HG03460 (cell line): ENCODE measurements around the gene MEIOSIN.

Source experiments
- ATAC-seq: cut with Tn5 transposase; IDR thresholded peaks from one replicate; pipeline ENCODE4 v1.9.1; 2021; ENCODE audit not compliant: unreplicated experiment

Gene MEIOSIN

DNA sequence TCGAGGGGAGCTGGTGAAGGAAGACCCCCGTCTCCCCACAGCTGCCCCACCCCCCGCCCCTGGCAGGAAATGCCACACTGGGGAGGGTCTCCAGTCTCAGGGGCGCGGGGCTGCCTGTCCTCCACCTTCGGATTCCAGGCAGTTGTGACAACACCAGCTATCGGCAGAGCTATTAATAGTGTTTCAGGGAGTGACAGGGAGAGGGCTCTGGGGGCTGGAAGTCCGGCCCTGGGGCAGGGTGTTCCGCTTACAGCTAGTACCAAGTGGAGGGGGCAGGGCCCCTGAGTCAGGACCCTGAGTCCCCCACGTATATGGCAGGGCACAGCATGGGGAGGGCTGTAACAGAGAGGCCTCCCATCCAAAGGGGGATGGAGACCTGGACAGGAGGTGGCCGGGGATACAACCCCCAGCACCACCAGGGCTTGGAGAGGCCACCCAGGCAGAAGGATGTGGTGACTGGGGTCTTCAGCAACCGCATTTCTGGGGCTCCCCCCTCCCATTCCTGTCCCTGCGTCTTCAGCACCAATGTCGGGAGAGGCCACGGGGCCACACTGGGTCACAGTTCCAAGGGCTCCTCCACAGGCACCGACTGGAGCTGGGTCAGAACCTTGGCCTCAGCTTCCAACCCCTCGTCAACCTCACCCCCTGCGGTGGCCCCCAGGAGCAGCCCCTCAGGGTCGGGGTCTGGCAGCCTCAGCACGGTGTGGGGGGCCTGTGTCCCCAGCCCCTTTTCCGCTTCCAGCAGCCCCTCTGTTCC is 31.9 kb downstream of the MEIOSIN start:
- no peak for ATAC-seq

DNA sequence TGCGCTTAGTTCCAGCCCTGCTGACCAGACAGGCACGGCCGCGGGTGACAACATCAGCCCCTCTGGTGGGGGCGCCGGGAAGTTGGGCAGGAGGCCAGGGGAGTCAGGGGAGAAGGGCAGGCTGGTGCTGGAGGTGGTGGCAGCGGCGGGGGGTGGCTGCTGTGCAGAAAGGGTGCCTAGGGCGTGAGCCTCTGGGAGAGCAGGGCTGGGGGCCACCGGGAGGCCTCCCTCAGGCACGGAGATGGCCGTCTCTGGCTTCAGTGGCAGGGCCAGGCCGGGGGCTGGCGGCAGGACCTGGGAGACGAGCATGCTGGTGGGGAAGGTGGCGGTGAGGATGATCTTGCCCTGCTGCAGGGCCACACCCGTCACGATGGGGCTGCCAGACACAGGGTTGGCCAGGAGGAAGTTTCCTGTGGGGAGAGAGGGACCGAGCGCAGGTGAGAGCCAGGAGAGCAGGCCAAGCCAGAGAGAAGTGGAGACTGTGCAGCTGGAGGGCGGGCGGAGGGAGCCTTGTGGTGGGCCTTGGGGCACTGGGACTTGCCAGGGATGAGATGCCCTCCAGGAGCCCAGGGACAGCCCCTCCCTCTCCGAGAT is 32.6 kb downstream of the MEIOSIN start:
- no peak for ATAC-seq

DNA sequence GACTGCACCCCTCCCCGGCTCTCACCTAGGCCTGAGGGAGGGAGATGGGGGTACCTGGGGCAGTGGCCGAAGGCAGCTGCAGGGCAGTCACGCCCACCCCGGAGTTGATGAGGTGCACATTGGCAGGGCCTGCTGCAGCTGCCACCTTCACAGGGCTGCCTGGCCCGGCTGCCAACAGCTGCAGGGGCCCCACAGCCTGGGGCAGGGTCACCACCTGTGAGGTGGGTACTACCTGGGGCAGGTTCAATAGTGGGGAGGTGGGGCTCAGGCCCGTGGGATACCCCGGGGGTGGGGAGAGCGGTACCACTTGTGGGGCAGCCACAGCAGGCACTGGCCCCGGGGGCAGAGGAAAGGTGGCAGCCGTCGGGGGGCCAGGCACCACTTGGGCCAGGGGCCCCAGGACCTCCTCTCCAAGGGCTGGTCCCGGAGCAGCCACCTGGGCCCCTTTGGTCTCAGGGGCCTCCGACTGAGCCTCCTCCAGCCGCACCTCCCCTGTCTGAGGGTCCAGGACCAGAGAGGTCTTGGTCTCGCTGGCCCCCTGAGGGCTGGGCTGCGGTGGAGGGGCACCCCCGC is 33.1 kb downstream of the MEIOSIN start:
- ATAC-seq: no peak

DNA sequence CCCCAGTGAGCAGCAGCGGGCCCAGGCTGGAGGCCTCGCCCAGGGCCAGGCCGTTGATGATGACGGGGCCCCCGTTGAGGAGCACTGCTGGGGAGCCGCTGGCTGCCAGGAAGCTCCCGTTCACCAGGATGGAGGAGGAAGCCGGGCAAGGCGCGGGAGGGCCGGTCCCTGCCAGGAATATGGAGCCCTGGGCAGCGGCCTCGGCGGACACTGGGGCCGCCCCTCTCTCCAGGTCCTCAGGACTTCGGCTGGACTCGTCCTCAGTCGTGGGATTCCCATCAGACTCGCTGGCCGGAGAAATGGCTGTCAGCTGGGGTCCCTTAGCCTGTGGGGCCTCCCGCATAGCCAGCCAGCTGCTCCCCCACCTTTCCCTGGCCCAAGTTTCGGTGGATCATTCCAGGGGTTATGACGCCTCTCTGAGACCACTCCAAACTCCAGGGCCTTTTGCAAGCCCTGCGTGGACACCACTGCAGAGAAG is 33.7 kb downstream of the MEIOSIN start:
- no peak for ATAC-seq

DNA sequence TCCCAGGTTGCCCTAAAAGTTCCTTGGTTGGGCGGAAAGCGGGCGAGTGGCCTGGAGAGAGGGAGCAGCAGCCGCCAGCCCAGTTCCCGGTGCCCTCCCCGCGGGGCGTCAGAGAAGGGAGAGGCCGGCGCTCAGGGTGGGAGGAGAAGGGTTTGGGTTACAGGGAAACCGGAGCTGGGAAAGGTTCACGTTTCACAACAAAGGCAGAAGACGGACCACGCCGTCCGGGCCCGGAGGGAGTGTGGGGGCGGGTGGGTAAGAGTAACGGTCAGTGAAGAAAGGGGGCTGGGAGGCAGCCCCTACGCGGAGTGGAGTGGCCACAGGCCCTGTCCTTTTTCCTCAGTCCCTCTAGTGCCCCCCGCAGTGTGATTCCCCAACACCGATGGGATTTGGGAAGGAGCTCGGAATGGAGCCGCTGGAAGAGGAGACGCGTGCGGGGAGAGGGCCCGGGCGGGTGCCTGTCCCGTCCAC is 34.2 kb downstream of the MEIOSIN start:
- no peak for ATAC-seq

DNA sequence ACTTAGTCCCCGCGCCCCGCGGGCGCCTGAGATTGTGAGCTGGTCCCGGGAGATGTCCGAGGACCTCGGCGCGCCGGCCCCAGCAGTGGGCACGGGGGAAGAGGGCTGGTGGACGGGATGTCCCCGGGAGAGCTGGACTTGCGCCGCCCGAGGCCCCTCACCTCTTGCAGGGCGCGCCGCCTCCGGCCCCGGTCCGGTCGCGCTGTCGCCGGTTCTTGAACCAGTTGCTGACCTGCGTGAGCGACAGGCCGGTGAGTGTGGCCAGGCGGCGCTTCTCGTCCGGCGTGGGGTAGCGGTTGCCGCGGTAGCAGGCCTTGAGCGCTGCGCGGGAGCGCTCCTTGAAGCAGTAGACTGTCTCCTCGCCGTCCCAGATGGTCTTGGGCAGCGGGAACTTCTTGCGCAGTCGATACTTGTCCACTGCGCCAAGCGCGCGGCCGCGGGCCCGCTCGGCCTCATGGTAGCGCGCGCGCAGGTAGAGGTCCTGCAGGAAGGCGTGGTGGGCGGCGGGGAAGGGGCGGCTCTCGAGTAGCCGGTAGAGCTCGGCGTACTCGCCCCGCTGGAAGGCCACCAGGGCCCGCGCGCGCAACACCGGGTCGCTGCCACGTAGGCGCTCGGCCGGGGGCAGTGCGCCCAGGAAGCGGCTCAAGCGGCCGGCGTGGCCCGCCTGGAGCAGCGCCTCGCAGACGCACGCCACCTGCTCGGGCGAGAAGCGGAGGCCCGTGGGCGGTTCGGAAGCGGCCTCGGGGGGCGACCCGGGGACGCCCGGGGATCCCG is 34.8 kb downstream of the MEIOSIN start:
- ATAC-seq: no peak

DNA sequence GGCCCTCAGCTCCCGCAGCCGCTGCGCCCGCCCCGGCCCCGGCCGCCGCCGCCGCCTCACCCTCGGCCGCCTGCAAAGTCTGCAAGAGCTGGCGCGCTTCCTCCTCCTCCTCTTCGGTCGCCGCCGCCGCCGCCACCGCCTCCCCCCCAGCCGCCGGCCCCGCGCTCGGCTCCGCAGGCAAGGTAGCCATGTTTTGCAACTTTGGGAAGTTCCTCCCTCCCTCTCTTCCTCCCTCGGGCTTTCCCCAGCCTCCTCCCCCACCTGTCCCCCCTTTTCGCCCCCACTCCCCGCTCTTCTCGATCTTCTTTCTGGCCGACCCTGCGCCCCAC is 35.4 kb downstream of the MEIOSIN start:
- ATAC-seq: no peak

DNA sequence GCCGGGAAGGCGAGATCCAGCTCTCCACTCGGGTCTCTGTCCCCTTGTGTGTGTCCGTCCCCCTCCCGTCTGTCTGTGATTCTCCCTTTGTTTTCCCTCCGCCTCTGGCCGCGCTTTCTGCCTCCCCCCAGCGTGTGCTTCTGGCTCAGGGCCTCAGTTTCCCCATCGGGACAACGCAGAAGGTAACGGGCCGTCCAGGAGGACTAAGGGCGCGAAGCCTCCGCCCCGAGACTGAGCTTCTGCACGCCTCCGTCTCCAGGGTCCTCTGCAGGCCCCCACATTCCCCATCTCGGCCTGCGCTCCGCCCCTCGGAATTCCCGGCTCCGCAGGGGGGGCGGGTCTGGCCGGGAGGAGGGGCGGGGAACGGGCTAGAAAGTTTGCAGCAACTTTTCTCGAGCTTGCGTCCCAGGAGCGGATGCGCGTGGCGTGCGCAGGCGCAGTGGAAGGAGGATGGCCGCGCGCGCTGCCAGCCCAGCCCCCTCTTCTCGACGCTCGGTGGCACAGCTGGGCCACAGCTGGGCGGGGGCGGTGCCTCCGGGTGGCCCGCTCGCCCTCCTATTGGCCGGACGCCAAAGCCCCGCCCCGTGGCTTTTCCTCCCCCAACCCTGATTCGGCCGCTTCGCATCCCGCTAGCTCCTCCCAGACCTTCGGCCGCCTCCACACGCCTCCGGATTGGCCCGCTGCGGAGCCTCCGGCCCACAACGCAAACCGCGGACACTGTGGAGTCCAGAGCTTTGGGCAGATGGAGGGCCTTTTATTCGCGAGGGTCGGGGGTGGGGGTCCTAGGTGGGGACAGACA is 35.9 kb downstream of the MEIOSIN start, which contains the start of gene SIX5:
Gene SIX5 (minus strand): TSS at position 269 of the 799 bp plus-strand sequence. CDS start 408 bp downstream, outside the sequence.
- ATAC-seq: peak; percentile 45

DNA sequence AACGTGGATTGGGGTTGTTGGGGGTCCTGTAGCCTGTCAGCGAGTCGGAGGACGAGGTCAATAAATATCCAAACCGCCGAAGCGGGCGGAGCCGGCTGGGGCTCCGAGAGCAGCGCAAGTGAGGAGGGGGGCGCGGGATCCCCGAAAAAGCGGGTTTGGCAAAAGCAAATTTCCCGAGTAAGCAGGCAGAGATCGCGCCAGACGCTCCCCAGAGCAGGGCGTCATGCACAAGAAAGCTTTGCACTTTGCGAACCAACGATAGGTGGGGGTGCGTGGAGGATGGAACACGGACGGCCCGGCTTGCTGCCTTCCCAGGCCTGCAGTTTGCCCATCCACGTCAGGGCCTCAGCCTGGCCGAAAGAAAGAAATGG is 36.6 kb downstream of the MEIOSIN start:
- no peak for ATAC-seq

DNA sequence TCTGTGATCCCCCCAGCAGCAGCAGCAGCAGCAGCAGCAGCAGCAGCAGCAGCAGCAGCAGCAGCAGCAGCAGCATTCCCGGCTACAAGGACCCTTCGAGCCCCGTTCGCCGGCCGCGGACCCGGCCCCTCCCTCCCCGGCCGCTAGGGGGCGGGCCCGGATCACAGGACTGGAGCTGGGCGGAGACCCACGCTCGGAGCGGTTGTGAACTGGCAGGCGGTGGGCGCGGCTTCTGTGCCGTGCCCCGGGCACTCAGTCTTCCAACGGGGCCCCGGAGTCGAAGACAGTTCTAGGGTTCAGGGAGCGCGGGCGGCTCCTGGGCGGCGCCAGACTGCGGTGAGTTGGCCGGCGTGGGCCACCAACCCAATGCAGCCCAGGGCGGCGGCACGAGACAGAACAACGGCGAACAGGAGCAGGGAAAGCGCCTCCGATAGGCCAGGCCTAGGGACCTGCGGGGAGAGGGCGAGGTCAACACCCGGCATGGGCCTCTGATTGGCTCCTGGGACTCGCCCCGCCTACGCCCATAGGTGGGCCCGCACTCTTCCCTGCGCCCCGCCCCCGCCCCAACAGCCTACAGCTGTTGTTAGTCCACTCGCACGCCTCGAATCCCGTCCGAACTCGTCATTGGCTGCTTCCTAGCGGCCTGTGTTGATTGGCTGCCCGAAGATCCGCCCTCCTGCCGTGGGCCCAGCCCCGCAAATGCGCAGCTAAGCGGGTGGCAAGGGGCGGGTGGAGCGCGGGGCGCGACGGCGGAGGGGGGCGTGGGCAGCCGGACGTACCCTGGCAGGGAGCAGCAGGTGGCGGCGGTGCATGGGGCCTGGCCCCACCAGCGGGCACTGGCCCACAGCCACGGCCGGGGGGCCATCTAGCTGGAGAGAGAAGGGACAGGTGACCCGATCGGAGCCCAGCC is 37.2 kb downstream of the MEIOSIN start:
- ATAC-seq: peak; percentile 44

DNA sequence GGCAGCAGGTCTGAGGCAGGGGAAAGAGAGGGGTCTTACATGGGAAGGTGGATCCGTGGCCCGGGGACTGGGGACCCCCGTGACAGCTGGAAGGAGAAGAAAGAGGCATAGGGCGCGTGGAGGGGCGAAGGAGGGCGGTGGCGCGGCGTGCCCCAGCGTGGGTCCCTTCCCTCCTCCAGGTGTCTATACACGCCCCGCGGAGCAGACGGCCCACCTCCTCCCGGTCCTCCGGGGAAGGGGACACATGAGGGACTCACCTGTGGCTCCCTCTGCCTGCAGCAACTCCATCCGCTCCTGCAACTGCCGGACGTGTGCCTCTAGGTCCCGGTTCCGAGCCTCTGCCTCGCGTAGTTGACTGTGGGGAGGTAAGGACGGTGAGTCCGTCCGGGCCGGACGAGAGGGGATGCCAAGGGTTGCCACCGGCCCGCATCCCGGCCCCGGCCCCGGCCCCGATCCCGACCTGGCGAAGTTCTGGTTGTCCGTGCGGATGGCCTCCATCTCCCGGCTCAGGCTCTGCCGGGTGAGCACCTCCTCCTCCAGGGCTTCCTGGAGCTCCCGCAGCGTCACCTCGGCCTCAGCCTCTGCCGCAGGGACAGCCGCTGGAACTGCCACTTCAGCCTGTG is 38.2 kb downstream of the MEIOSIN start:
- no peak for ATAC-seq

DNA sequence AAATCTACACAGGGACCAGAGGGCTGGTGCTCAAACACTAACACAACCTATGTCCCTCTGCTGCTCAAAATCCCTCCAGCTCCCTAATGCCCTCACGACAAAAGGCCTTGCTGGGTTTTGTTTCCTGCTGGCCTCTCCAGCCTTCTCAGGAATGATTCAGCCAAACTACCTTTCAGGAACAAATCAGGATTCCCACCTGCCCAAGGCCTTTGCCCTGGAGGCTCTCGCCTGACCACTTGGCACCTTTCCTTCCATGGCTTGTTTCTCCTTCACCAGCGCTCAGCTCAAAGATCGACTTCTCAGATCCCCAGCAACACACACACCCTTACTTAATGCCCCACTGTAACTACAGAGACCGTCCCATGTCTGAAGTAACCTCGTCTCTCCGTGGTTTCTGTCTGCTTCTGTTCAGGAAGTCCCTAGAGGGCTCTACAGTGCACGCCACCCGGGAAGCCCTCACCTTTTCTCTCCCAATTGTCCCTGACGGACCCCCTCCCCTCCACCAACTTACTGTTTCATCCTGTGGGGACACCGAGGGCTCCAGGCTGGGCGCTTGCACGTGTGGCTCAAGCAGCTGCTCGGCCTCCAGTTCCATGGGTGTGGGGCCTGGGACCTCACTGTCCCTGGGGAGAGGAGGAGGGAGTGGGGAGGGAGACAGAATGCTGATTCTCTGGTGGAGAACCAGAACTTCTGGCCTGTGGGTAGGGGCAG is 39.0 kb downstream of the MEIOSIN start:
- ATAC-seq: no peak

DNA sequence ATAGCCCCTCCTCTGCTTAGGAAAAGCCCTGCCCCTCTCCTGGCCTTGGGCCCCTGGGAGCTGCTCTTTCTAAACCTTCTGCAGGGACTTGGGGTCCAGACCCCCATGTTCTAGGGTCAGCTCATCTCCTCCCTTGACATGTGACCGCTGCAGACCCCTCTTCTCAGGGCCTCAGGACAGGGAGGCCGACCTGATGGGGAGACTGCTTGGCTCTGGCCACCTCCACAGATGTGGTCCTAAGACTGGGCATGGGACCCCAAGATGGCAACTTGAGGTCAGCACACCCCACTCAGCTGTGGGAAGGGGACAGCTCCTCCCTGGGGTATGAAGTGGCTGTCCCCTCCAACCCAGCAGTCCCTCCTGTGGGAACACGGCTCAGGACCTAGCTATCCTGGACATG is 39.7 kb downstream of the MEIOSIN start:
- ATAC-seq: no peak

DNA sequence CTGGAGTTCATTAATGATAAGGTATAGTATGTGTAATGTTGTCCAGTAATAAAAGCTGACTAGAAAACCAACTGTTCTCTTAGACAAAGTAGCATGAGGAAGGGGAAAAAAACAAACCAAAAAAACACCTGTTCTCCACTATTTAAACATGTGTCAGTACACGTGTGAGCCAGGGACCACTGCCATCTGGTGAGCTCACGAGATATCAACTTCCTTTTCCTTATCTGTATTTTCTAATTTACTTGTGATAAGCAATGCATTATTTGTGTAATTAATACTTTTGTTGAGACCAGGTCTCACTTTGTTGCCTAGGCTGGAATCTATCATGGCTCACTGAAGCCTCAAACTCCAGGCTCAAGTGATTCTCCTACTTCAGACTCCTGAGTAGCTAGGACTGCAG is 40.1 kb downstream of the MEIOSIN start:
- no peak for ATAC-seq

DNA sequence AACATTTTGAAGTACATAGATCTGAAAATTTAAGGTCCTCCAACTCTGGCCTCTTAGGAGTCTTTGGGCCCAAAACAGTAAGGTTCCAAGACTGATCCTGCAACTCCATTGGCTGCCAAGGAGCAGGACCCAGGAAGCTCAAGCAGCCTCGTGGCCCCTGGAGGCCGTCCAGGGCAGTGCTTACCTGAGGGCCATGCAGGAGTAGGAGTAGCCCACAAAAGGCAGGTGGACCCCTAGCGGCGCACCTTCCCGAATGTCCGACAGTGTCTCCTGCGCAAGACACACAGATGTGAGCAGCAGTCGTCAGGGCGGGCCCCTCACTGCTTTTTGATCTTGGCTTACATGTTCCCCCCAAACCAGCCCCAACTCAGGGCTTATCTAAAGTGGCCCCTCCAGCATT is 41.5 kb downstream of the MEIOSIN start:
- ATAC-seq: no peak

DNA sequence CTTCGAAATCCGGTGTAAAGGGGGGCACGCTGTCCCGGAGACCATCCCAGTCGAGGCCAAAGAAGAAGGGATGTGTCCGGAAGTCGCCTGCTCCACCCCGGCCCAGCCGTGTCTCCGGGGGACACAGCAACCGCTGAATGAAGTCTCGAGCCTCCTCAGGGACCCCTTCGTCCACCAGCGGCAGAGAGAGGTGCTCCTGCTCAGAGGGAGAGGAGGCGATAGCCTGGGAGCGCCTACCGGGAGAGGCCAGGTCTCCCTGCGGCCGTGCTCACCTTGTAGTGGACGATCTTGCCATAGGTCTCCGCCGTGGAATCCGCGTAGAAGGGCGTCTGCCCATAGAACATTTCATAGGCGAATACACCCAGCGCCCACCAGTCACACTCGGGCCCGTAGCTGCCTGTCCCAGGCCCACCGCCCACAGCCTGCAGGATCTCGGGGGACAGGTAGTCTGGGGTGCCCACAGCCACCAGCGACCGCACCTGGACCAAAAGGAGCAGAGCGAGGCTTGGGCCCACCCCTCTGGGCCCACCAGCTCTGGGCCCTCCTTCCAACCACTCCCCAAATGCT is 44.2 kb downstream of the MEIOSIN start:
- ATAC-seq: no peak

DNA sequence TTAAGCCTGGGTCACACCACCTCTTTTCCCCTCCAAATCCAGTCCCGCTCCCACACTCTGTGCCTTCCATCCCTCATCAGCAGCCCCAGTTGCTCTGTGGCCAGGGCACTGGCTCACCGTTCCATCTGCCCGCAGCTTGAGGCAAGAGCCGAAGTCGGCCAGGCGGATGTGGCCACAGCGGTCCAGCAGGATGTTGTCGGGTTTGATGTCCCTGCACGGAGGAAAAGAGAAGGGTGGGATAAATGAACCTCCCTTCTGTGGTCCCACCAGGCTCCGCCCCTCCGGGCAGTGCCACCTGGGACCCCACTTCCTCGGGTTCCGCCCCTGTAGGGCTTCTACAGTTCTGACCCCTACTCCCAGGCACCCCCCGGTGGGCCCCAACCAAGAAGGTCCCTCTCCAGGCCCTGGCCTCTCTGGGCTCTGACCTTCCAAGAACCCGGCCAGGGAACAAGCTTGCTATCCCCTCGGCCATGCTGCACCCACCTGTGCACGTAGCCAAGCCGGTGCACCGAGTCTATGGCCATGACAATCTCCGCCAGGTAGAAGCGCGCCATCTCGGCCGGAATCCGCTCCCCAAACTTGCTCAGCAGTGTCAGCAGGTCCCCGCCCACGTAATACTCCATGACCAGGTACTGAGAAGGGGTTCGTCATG is 44.9 kb downstream of the MEIOSIN start:
- ATAC-seq: no peak
